ENCODE results near the gene CDK5. TPM values are rescaled to one million over a fixed set of nuclear protein-coding genes. Genes with fewer than 3 reads are reported as not detected.

Gene CDK5
- total and polyA plus RNA-seq, 3 experiments from 2014 or later = 14.3 to 23.2 (median 20.5) TPM

DNA sequence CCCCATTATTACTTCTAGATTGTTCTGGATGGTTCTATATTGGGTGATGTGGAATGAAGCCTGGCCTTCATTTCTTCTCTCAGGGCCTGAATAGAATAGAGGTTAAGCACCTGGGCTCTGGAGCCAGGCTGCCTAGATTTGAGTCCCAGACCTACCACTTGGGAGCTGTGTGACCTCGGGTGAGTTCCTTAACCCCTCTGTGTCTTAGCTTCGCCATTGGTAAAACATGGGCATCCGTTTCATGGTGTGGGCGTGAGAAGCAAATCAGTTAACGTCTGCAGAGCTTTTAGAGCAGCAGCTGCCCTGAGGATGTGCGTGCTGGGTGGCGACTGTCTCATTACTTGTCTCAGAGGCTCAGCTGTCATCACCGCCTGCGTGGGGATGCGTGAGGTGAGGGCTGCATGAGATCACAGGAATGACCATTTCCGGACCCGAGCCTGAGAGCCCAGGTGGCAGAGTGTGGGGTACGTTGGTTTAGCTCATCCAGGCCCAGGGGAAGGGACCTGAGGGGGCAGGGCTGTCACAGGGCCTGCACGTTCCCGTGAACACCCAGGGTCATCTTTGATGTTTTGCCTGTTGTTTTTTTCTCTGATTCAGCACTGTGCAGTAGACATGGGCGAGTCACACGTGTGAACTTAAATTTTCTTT lies 38.3 kb upstream of the CDK5 start:
- no peaks in the 10 kb centered on the region for H3K4me1 ChIP-seq (ENCODE audit: insufficient read depth, low read length)
- no peaks in the 10 kb centered on the region for H3K9me3 ChIP-seq (ENCODE audit: low read length)
- no peak for DNase-seq
- Mint-ChIP-seq H3K27ac (peak overlapping the region in 1 of 8 donors; percentile 43), H3K9me3 (no peaks in the 10 kb centered on the region), H3K36me3 (no peaks in the 10 kb centered on the region), H3K4me3 (no peak overlapping the region), H3K4me1 (peaks cover 0 to 1% (median 0%) of the 10 kb centered on the region in 3 donors), H3K27me3 (no peaks in the 10 kb centered on the region)
- H3K4me3 ChIP-seq (ENCODE audit: low read length) = no peak overlapping the region
- no peak overlapping the region for H3K27ac ChIP-seq (ENCODE audit: low read depth, low read length)
- CTCF ChIA-PET = interaction anchor here (0.7 to 1.3 kb wide), 3 partner anchors 15 to 133 kb away, joined by 3 read pairs; no protein-coding TSS in a partner anchor
- POLR2A ChIA-PET = interaction anchor here (1.3 kb wide), 1 partner anchor 16 kb away, joined by 3 read pairs; the partner anchor contains the start of gene FASTK
- no peaks in the 10 kb centered on the region for H3K27me3 ChIP-seq (ENCODE audit: insufficient read depth, low read length, poor library complexity, severe bottlenecking)
- H3K36me3 ChIP-seq (ENCODE audit: insufficient read depth, low read length) = no peaks in the 10 kb centered on the region

DNA sequence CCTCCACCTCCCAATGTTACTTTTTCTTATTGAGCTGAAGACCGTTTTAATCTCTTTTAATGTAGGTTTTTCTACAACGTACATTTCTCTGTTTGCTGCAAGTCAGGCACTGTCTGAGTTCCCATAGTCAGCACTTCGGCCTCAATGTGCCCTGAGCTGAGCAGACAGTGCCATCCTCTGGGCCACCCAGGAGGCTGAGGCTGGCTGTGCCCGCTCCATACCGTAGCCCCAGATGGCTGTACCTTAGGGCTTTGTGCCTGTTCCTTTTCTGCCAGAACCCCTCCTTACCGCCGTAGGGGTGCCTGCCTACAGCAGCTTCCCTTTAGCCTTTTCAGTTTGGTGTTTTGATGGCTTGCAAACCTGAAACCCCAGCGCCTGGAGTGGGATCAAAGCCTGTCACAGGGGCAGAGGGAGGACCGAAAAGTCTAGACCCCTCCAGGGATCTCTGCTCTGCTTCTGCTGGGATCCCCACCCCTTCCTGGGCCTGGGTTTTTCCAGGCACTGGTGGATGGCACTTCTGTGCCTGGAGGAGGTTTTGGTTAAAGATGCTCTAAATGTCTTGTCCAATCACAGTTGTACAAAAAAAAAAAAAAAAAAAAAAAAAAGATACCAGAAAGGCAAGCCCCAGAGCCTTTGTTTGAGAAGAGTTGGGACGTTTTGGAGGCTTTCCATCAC lies 37.6 kb upstream of the CDK5 start:
- ChIA-PET POLR2A (interaction anchor here (1.3 kb wide), 1 partner anchor 15 kb away, joined by 3 read pairs; the partner anchor contains the start of gene FASTK), CTCF (interaction anchor here (0.7 to 1.3 kb wide), 5 partner anchors 16 to 133 kb away, joined by 3 to 4 read pairs (median 3); partner anchors contain the start of gene ABCB8)
- Histone ChIP-seq H3K36me3 (ENCODE audit: insufficient read depth, low read length) (no peaks in the 10 kb centered on the region), H3K4me1 (ENCODE audit: insufficient read depth, low read length) (no peaks in the 10 kb centered on the region), H3K27me3 (ENCODE audit: insufficient read depth, low read length, poor library complexity, severe bottlenecking) (no peaks in the 10 kb centered on the region), H3K9me3 (ENCODE audit: low read length) (no peaks in the 10 kb centered on the region), H3K27ac (ENCODE audit: low read depth, low read length) (no peak overlapping the region), H3K4me3 (ENCODE audit: low read length) (no peak overlapping the region)
- Mint-ChIP-seq H3K4me1 (peaks cover 0 to 1% (median 0%) of the 10 kb centered on the region in 3 donors), H3K27ac (no peak overlapping the region), H3K27me3 (no peaks in the 10 kb centered on the region), H3K4me3 (no peak overlapping the region), H3K9me3 (no peaks in the 10 kb centered on the region), H3K36me3 (no peaks in the 10 kb centered on the region)
- no peak for DNase-seq

DNA sequence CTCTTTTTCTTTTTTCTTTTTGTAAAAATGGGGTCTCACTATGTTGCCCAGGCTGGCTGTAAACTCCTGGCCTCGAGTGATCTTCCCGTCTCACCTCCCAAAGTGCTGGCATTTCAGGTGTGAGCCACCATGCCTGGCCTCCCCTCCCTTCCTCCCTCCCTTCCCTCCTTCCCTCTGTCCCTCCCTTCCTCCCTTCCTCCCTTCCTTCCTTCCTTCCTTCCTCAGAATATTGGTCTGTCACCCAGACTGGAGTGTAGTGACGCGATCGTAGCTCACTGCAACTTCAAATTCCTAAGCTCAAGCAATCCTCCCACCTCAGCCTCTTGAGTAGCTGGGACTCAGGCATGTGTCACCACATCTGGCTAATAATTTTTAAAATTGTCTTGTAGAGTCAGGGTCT lies 37.0 kb upstream of the CDK5 start:
- Histone ChIP-seq H3K9me3 (ENCODE audit: low read length) (no peaks in the 10 kb centered on the region), H3K4me1 (ENCODE audit: insufficient read depth, low read length) (no peaks in the 10 kb centered on the region), H3K27ac (ENCODE audit: low read depth, low read length) (no peak overlapping the region), H3K36me3 (ENCODE audit: insufficient read depth, low read length) (no peaks in the 10 kb centered on the region), H3K27me3 (ENCODE audit: insufficient read depth, low read length, poor library complexity, severe bottlenecking) (no peaks in the 10 kb centered on the region), H3K4me3 (ENCODE audit: low read length) (no peak overlapping the region)
- ChIA-PET CTCF (interaction anchor here (0.7 to 1.3 kb wide), 5 partner anchors 10 to 132 kb away, joined by 3 to 4 read pairs (median 3); partner anchors contain the start of gene ABCB8), POLR2A (no interaction called here)
- H3K9me3 Mint-ChIP-seq = no peaks in the 10 kb centered on the region
- no peaks in the 10 kb centered on the region for H3K36me3 Mint-ChIP-seq
- no peaks in the 10 kb centered on the region for H3K27me3 Mint-ChIP-seq
- H3K4me3 Mint-ChIP-seq = no peak overlapping the region
- no peak for DNase-seq
- peaks cover 0 to 3% (median under 1%) of the 10 kb centered on the region in 3 donors for H3K4me1 Mint-ChIP-seq
- H3K27ac Mint-ChIP-seq = no peak overlapping the region

DNA sequence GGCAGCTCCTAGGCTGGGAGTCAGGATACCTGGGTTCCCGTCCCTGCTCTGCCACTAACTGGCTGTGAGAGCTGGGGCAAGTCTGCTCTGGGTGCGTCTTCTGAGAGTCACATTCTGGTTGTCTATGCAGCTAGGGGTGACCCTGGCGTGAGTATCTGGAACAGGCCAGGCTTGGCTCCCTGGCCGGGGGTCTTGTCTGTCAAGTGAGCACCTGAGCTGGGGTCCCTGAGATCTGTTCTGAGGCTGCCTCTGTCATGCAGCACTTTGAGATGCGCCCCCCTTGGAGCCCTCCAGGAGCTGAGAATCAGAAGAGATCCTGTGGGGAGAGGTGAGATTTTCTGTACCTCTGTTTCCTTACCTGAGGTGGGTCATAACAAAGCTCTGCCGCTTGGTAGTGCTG lies 36.1 kb upstream of the CDK5 start:
- Mint-ChIP-seq H3K36me3 (no peaks in the 10 kb centered on the region), H3K4me1 (peaks cover 5 to 9% (median 9%) of the 10 kb centered on the region in 3 donors), H3K27ac (peak overlapping the region in 1 of 8 donors; percentile 36), H3K27me3 (peaks cover 0 to 1% of the 10 kb centered on the region in 2 donors), H3K4me3 (no peak overlapping the region), H3K9me3 (no peaks in the 10 kb centered on the region)
- H3K27ac ChIP-seq (ENCODE audit: low read depth, low read length) = no peak overlapping the region
- no peaks in the 10 kb centered on the region for H3K36me3 ChIP-seq (ENCODE audit: insufficient read depth, low read length)
- CTCF ChIA-PET = interaction anchor here (0.8 to 1.3 kb wide), 5 partner anchors 9 to 77 kb away, joined by 3 to 4 read pairs (median 3); no protein-coding TSS in a partner anchor
- H3K4me1 ChIP-seq (ENCODE audit: insufficient read depth, low read length) = peaks cover 6% of the 10 kb centered on the region
- no peak overlapping the region for H3K4me3 ChIP-seq (ENCODE audit: low read length)
- H3K9me3 ChIP-seq (ENCODE audit: low read length) = no peaks in the 10 kb centered on the region
- H3K27me3 ChIP-seq (ENCODE audit: insufficient read depth, low read length, poor library complexity, severe bottlenecking) = no peaks in the 10 kb centered on the region
- POLR2A ChIA-PET = no interaction called here
- DNase-seq = no peak

GRCh38 chr7:151091988-151092387 lies 34.3 kb upstream of the CDK5 start:
- no peaks in the 10 kb centered on the region for H3K36me3 Mint-ChIP-seq
- H3K9me3 Mint-ChIP-seq = no peaks in the 10 kb centered on the region
- Histone ChIP-seq H3K27ac (ENCODE audit: low read depth, low read length) (no peak overlapping the region), H3K4me3 (ENCODE audit: low read length) (no peak overlapping the region), H3K4me1 (ENCODE audit: insufficient read depth, low read length) (peaks cover 20% of the 10 kb centered on the region), H3K9me3 (ENCODE audit: low read length) (no peaks in the 10 kb centered on the region), H3K27me3 (ENCODE audit: insufficient read depth, low read length, poor library complexity, severe bottlenecking) (no peaks in the 10 kb centered on the region), H3K36me3 (ENCODE audit: insufficient read depth, low read length) (no peaks in the 10 kb centered on the region)
- H3K27ac Mint-ChIP-seq = peak overlapping the region in 1 of 8 donors; percentile 46
- peak overlapping the region in 1 of 7 donors; percentile 3 for H3K4me3 Mint-ChIP-seq
- peaks cover 0 to 8% of the 10 kb centered on the region in 2 donors for H3K27me3 Mint-ChIP-seq
- no peak for DNase-seq
- POLR2A ChIA-PET = no interaction called here
- H3K4me1 Mint-ChIP-seq = peaks cover 10 to 17% (median 15%) of the 10 kb centered on the region in 3 donors
- CTCF ChIA-PET = interaction anchor here (0.9 to 1.4 kb wide), 2 partner anchors 19 to 32 kb away, joined by 3 to 5 read pairs; no protein-coding TSS in a partner anchor

DNA sequence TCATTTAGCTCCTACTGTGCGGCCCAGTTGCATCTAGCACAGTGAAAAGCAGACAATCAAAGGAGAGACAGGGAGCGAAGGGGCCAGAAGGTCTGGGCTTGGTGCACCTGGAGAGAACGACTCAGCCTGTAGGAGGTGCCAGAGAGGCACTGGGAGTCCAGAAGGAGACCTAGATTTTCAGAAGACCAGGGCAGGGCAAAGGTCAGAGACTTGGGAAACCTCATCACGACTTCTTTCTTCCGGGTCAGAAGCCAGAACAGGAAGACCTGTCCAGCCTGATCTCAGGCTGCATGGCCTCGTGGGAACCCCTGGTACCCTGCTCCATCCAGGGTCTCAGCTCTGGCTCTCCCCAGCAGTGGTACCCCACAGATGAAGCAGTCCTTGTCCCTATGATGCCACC lies 33.7 kb upstream of the CDK5 start:
- Mint-ChIP-seq H3K36me3 (peaks cover 0 to 1% (median 0%) of the 10 kb centered on the region in 3 donors), H3K27me3 (peaks cover 0 to 8% of the 10 kb centered on the region in 2 donors), H3K4me3 (peak overlapping the region in 1 of 7 donors; percentile 3), H3K27ac (no peak overlapping the region), H3K4me1 (peaks cover 10 to 17% (median 15%) of the 10 kb centered on the region in 3 donors), H3K9me3 (no peaks in the 10 kb centered on the region)
- ChIA-PET POLR2A (no interaction called here), CTCF (interaction anchor here (1.4 kb wide), 1 partner anchor 31 kb away, joined by 5 read pairs; no protein-coding TSS in a partner anchor)
- Histone ChIP-seq H3K36me3 (ENCODE audit: insufficient read depth, low read length) (no peaks in the 10 kb centered on the region), H3K27ac (ENCODE audit: low read depth, low read length) (no peak overlapping the region), H3K4me3 (ENCODE audit: low read length) (no peak overlapping the region), H3K9me3 (ENCODE audit: low read length) (no peaks in the 10 kb centered on the region), H3K27me3 (ENCODE audit: insufficient read depth, low read length, poor library complexity, severe bottlenecking) (no peaks in the 10 kb centered on the region), H3K4me1 (ENCODE audit: insufficient read depth, low read length) (peaks cover 20% of the 10 kb centered on the region)
- DNase-seq = no peak

GRCh38 chr7:151091003-151091402 lies 33.3 kb upstream of the CDK5 start:
- H3K4me3 ChIP-seq (ENCODE audit: low read length) = no peak overlapping the region
- H3K27me3 ChIP-seq (ENCODE audit: insufficient read depth, low read length, poor library complexity, severe bottlenecking) = no peaks in the 10 kb centered on the region
- peak overlapping the region in 1 of 7 donors; percentile 3 for H3K4me3 Mint-ChIP-seq
- DNase-seq = no peak
- H3K27ac Mint-ChIP-seq = no peak overlapping the region
- peaks cover 0 to 1% (median 0%) of the 10 kb centered on the region in 3 donors for H3K36me3 Mint-ChIP-seq
- H3K9me3 ChIP-seq (ENCODE audit: low read length) = no peaks in the 10 kb centered on the region
- ChIA-PET POLR2A (no interaction called here), CTCF (interaction anchor here (1.4 to 4.8 kb wide), 2 partner anchors 20 to 31 kb away, joined by 5 to 25 read pairs; no protein-coding TSS in a partner anchor)
- H3K27ac ChIP-seq (ENCODE audit: low read depth, low read length) = no peak overlapping the region
- H3K36me3 ChIP-seq (ENCODE audit: insufficient read depth, low read length) = no peaks in the 10 kb centered on the region
- H3K27me3 Mint-ChIP-seq = peaks cover 0 to 8% of the 10 kb centered on the region in 2 donors
- peaks cover 20% of the 10 kb centered on the region for H3K4me1 ChIP-seq (ENCODE audit: insufficient read depth, low read length)
- H3K9me3 Mint-ChIP-seq = no peaks in the 10 kb centered on the region
- H3K4me1 Mint-ChIP-seq = peaks cover 10 to 17% (median 15%) of the 10 kb centered on the region in 3 donors
